ENCODE measurements around the gene TLL2.

DNA sequence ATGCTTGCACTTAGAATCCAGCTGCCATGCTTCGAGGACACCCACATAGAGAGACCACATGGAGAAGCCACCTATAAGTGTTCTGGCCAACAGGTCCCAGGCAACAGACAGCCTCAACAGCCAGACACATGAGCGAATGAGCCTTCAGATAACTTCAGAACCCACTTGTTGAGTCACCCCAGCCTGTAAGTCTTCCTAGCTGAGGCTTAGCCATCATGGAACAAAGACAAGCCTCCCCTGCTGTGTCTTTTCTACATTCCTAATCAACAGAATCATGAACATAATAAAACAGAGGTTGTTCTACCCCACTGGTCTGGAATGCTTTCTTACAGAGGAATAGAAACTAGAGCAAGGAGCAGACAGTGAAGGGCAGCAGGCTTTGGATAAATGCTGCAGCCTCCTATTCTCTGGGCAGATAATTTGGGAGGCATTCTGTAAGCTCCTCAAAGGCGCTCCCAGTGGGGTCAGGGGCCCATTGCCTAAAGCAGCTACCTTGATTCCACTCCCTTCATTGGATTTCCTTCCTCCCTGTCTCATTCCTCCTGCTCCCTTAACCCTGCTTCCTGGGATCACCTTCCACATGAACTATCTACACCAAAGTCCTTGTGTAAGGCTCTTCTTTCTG, 4.6 kb downstream of the TLL2 start:
- TF ChIP-seq POLR2A (IDR thresholded peaks at IDR 0.05; ENCODE audit: low read depth, low read length): no peak
- no peak for TF ChIP-seq RCOR1 (IDR thresholded peaks at IDR 0.05; ENCODE audit: insufficient replicate concordance, low read length)
- TF ChIP-seq, protein P1, sequence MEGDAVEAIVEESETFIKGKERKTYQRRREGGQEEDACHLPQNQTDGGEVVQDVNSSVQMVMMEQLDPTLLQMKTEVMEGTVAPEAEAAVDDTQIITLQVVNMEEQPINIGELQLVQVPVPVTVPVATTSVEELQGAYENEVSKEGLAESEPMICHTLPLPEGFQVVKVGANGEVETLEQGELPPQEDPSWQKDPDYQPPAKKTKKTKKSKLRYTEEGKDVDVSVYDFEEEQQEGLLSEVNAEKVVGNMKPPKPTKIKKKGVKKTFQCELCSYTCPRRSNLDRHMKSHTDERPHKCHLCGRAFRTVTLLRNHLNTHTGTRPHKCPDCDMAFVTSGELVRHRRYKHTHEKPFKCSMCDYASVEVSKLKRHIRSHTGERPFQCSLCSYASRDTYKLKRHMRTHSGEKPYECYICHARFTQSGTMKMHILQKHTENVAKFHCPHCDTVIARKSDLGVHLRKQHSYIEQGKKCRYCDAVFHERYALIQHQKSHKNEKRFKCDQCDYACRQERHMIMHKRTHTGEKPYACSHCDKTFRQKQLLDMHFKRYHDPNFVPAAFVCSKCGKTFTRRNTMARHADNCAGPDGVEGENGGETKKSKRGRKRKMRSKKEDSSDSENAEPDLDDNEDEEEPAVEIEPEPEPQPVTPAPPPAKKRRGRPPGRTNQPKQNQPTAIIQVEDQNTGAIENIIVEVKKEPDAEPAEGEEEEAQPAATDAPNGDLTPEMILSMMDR (conservative IDR thresholded peaks at IDR 0.05; ENCODE audit: low read depth, low read length): no peak
- no peak for TF ChIP-seq CHD1 (IDR thresholded peaks at IDR 0.05; ENCODE audit: low read depth, low read length)
- TF ChIP-seq, protein P2, sequence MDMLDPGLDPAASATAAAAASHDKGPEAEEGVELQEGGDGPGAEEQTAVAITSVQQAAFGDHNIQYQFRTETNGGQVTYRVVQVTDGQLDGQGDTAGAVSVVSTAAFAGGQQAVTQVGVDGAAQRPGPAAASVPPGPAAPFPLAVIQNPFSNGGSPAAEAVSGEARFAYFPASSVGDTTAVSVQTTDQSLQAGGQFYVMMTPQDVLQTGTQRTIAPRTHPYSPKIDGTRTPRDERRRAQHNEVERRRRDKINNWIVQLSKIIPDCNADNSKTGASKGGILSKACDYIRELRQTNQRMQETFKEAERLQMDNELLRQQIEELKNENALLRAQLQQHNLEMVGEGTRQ (IDR thresholded peaks at IDR 0.05; ENCODE audit: low read depth, low read length): no peak
- no peak for TF ChIP-seq RFX5 (IDR thresholded peaks at IDR 0.05; ENCODE audit: low read depth, low read length)
